ENCODE data around the gene MUS81.

DNA sequence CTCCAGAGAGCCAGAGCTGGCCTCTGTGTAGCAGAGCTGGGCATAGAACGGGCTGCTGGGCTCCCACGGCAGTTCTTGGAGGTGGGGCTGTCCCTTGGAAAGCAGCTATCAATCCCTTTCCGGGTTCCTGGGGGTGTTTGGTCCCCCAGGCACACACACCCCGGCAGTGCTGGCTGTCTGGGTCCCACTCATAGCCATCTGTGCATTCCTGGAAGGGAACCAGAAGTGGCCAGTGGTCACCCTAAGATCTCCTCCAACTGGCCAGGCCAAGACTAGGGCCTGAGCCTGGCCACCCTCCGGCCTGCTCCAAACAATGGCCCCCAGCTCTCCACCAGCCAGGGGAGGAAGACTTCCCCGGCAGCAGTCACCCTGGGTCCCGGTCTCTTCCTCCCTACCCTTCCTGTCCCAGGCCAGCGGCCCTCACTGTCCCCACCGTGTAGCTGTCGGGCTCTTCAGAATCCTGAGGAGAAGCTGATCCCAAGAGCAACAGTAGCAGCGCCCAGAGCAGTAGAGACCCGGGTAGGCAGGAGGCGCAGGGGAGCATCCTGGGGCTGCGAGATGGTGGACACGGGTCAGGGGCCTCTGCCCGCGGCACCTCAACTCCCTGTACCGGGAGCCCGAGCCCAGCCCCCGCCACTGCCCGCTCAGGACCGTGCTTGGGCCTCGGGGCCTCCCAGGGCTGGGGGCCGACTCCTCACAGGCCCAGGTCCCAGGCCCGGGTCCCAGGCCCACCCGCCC is 11.7 kb downstream of the MUS81 start:
- TF ChIP-seq CTCF (IDR thresholded peaks at IDR 0.05) (no peak), POLR2A (IDR thresholded peaks at IDR 0.05) (no peak), EP300 (IDR thresholded peaks at IDR 0.05) (no peak)

Data from ovary (tissue), 3 donors.